ENCODE results near the gene SORT1. TPM values are rescaled to one million over a fixed set of nuclear protein-coding genes. Genes with fewer than 3 reads are reported as not detected.

SORT1 gene
- total and polyA plus RNA-seq, 2 of the 13 experiments (the other 11 are each of a cell fraction or from before 2014, with no cell fraction given), result 32.4 to 93.0 TPM

- TF ChIP-seq DR1 (CRISPR knock-in tag; IDR thresholded peaks at IDR 0.05), result no peak
- no peak for TF ChIP-seq ZFP36 (IDR thresholded peaks at IDR 0.05; ENCODE audit: borderline replicate concordance, low read depth, low read length, partially characterized antibody)
These were observed 126.9 kb downstream of the SORT1 start (continued) for GRCh38 chr1:109270623-109271317.

- H3K4me3 ChIP-seq (replicated peaks in 1 of 3; ENCODE audit: insufficient read depth in 1 of 3, low read depth in 2 of 3, low read length in 3 of 3), result no peak overlapping the region
- no peaks in the 10 kb centered on the region for H3K27me3 ChIP-seq (ENCODE audit: control insufficient read depth in 1 of 2, insufficient read depth in 2 of 2, low read length in 2 of 2)
- CTCF ChIA-PET (ENCODE audit: low intra/inter-chr PET ratio, low total read pairs), result no interaction called here
- DNase-seq (ENCODE audit: low spot score) (no peak), ATAC-seq (no peak), FAIRE-seq (no peak)
- no peak overlapping the region for H3K9ac ChIP-seq (ENCODE audit: insufficient read depth, low read depth, low read length)
- no peak overlapping the region for H2AFZ ChIP-seq (ENCODE audit: low read length)
- H3K4me2 ChIP-seq (ENCODE audit: low read depth, low read length), result no peak overlapping the region
- no peaks in the 10 kb centered on the region for H3K79me2 ChIP-seq (ENCODE audit: insufficient read depth, low read length)
- intact Hi-C loops (cut with micrococcal nuclease; ENCODE audit: unreplicated experiment), result loop anchor here (10.0 kb wide), 1 partner anchor 75 kb away; no protein-coding TSS in a partner anchor
- H4K20me1 ChIP-seq (ENCODE audit: insufficient read depth, low read length), result no peaks in the 10 kb centered on the region
- H3K4me1 ChIP-seq (ENCODE audit: insufficient read depth, low read length), result peaks cover 27% of the 10 kb centered on the region
- in situ Hi-C loops (cut with HindIII; ENCODE audit: extremely low pct_ligation_motif_present, low pct_unique_long_range_greater_than_20kb), result loop anchor here (5.0 to 10.0 kb wide), 2 partner anchors 52 to 265 kb away; partner anchors contain the start of gene GPR61
- 88% methylated on average over 11 of the region's 17 CpGs for WGBS (ENCODE audit: low lambda C conversion rate)
- POLR2A ChIA-PET, result no interaction called here
- no peaks in the 10 kb centered on the region for H3K9me3 ChIP-seq (ENCODE audit: low read length)
- TF ChIP-seq MAZ (IDR thresholded peaks at IDR 0.05; ENCODE audit: borderline replicate concordance, low read depth, low read length) (no peak), MAZ (CRISPR knock-in tag; IDR thresholded peaks at IDR 0.05; ENCODE audit: low read depth) (no peak), ZNF501 (CRISPR knock-in tag; IDR thresholded peaks at IDR 0.05) (no peak)
- no peak overlapping the region for H3K27ac ChIP-seq (ENCODE audit: extremely low read length, insufficient read depth, low read length)
- peaks cover 4% of the 10 kb centered on the region in 2 experiments; a peak in 2 of 5 replicates for H3K36me3 ChIP-seq (replicated peaks in 1 of 2; ENCODE audit: control insufficient read depth in 1 of 2, insufficient read depth in 2 of 2, low read length in 2 of 2)
- no TSS peak for BruUV-seq (replicated peaks)
These were observed 127.6 kb downstream of the SORT1 start for GRCh38 chr1:109269981-109270622.
